ENCODE data around the gene POP5.

- TF ChIP-seq, protein P1, sequence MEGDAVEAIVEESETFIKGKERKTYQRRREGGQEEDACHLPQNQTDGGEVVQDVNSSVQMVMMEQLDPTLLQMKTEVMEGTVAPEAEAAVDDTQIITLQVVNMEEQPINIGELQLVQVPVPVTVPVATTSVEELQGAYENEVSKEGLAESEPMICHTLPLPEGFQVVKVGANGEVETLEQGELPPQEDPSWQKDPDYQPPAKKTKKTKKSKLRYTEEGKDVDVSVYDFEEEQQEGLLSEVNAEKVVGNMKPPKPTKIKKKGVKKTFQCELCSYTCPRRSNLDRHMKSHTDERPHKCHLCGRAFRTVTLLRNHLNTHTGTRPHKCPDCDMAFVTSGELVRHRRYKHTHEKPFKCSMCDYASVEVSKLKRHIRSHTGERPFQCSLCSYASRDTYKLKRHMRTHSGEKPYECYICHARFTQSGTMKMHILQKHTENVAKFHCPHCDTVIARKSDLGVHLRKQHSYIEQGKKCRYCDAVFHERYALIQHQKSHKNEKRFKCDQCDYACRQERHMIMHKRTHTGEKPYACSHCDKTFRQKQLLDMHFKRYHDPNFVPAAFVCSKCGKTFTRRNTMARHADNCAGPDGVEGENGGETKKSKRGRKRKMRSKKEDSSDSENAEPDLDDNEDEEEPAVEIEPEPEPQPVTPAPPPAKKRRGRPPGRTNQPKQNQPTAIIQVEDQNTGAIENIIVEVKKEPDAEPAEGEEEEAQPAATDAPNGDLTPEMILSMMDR (IDR thresholded peaks at IDR 0.05), result no peak
- no peak for TF ChIP-seq EP300 (IDR thresholded peaks at IDR 0.05)
Observed at GRCh38 chr12:120562906-120563305, 18.3 kb downstream of the POP5 start.

Measured in ovary (tissue), 3 donors.